NT2/D1 (cell line): Measurements from ENCODE around the gene TMEFF1.

Experiments used
- DNase-seq: peaks from one replicate; pipeline ENCODE4 v3.0.0-alpha.2; 2011; ENCODE audit warnings: low read depth, low spot score
- H3K27me3 ChIP-seq: 2 replicates; pipeline ENCODE4 v1.6.0; 2011; ENCODE audit warnings: mild to moderate bottlenecking; ENCODE audit not compliant: insufficient read length, insufficient read depth
- H3K36me3 ChIP-seq: 2 replicates; pipeline ENCODE4 v1.6.1; 2011; ENCODE audit warnings: mild to moderate bottlenecking, low read length, mixed read lengths; ENCODE audit not compliant: insufficient read depth, insufficient read length
- H3K4me1 ChIP-seq: 2 replicates; pipeline ENCODE4 v1.5.1; 2011; ENCODE audit not compliant: insufficient read depth, insufficient read length
- H3K4me3 ChIP-seq: 2 replicates; pipeline ENCODE4 v1.5.1; 2011; ENCODE audit warnings: low read depth; ENCODE audit not compliant: insufficient read length
- H3K9ac ChIP-seq: 2 replicates; pipeline ENCODE4 v1.6.0; 2011; ENCODE audit warnings: low read depth; ENCODE audit not compliant: insufficient read length
- H3K9me3 ChIP-seq: 2 replicates; pipeline ENCODE4 v1.5.1; 2011; ENCODE audit warnings: mild to moderate bottlenecking, low read length; ENCODE audit not compliant: insufficient read depth
- SUZ12 ChIP-seq: IDR thresholded peaks from 2 replicates; pipeline ENCODE4 v1.6.1; 2011; ENCODE audit not compliant: insufficient read length, insufficient read depth; ENCODE audit errors: extremely low read depth
- YY1 ChIP-seq: IDR thresholded peaks from 2 replicates; pipeline ENCODE4 v1.6.1; 2011; ENCODE audit not compliant: insufficient read length, insufficient read depth
- ZNF274 ChIP-seq: IDR thresholded peaks from 2 replicates; pipeline ENCODE4 v1.6.1; 2011; ENCODE audit warnings: mild to moderate bottlenecking, low read depth, low read length

The TMEFF1 gene

GRCh38 chr9:100575765-100576386, 102.9 kb downstream of the TMEFF1 start:
- Histone ChIP-seq H3K9me3 (no peaks in the 10 kb centered on the region), H3K27me3 (no peaks in the 10 kb centered on the region), H3K36me3 (peaks cover 24% of the 10 kb centered on the region), H3K4me3 (no peak overlapping the region), H3K9ac (no peak overlapping the region), H3K4me1 (no peaks in the 10 kb centered on the region)
- DNase-seq, result no peak
- TF ChIP-seq SUZ12 (no peak), ZNF274 (no peak), YY1 (no peak)

DNA sequence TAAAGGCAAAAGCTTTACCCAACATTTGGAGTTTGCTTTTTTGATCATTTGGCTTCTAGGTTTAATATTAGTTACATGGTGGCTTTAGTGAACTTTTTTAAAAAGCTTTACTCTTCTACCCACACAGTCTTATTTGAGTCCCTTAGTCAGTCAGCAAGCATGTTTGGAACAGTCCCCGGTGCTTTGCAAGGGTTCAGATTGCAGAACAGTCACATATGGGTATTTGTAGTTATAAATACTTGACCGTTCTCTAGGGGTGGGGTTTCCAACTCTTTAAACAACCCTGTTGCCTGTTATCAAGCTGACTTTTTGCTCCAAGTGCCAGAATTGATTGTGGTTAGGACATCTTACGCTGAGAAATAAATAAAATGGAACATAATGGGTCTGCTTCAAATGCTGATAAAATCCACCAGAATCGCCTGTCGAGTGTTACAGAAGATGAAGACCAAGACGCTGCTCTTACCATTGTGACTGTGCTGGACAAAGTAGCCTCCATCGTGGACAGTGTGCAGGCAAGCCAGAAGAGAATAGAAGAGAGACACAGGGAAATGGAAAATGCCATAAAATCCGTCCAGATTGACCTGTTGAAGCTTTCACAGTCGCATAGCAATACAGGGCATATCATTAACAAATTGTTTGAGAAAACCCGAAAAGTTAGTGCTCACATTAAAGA, 105.0 kb downstream of the TMEFF1 start, which contains the start of gene CAVIN4:
Gene CAVIN4, plus strand, starts transcription at position 304 of the 673 bp plus-strand sequence. Its CDS starts 65 bp downstream, at position 369.
- Histone ChIP-seq H3K4me1 (no peaks in the 10 kb centered on the region), H3K4me3 (no peak within 1 kb of the TSS), H3K9ac (no peak within 1 kb of the TSS), H3K9me3 (no peaks in the 10 kb centered on the region), H3K36me3 (peaks cover 23% of the 10 kb centered on the region), H3K27me3 (no peaks in the 10 kb centered on the region)
- DNase-seq, result no peak
- TF ChIP-seq SUZ12 (no peak), YY1 (no peak), ZNF274 (no peak)

DNA sequence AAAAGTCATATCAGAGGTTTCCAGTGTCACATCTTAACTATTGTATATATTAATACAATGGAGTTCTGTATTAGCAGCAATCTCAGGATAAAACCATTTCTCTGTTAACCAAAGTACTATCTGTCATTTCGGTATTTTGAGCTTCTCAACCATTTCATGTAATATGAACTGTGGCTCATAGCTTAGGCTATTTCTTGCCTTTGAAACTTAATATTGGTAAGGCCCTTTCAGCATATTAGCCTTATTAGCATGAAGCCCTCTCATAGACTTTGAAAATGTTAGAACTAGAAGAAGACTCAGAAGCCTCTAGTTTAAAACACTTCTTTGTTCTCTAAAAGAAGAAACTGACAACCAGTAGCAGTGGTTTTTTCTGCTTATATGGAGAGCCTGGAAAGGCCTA, 105.7 kb downstream of the TMEFF1 start:
- Histone ChIP-seq H3K9me3 (no peaks in the 10 kb centered on the region), H3K4me3 (no peak overlapping the region), H3K27me3 (no peaks in the 10 kb centered on the region), H3K4me1 (no peaks in the 10 kb centered on the region), H3K36me3 (peaks cover 24% of the 10 kb centered on the region), H3K9ac (no peak overlapping the region)
- no peak for DNase-seq
- TF ChIP-seq ZNF274 (no peak), SUZ12 (no peak), YY1 (no peak)

GRCh38 chr9:100579665-100580064, 106.7 kb downstream of the TMEFF1 start:
- no peak overlapping the region for H3K9ac ChIP-seq
- no peak for DNase-seq
- no peaks in the 10 kb centered on the region for H3K27me3 ChIP-seq
- H3K36me3 ChIP-seq, result peaks cover 19% of the 10 kb centered on the region
- no peak overlapping the region for H3K4me3 ChIP-seq
- H3K4me1 ChIP-seq, result no peaks in the 10 kb centered on the region
- H3K9me3 ChIP-seq, result no peaks in the 10 kb centered on the region
- no peak for TF ChIP-seq ZNF274
- no peak for TF ChIP-seq YY1
- TF ChIP-seq SUZ12, result no peak

GRCh38 chr9:100580257-100580656, 107.3 kb downstream of the TMEFF1 start:
- Histone ChIP-seq H3K36me3 (peaks cover 17% of the 10 kb centered on the region), H3K9me3 (no peaks in the 10 kb centered on the region), H3K27me3 (no peaks in the 10 kb centered on the region), H3K9ac (no peak overlapping the region), H3K4me1 (no peaks in the 10 kb centered on the region), H3K4me3 (no peak overlapping the region)
- TF ChIP-seq ZNF274 (no peak), SUZ12 (no peak), YY1 (no peak)
- DNase-seq, result no peak

DNA sequence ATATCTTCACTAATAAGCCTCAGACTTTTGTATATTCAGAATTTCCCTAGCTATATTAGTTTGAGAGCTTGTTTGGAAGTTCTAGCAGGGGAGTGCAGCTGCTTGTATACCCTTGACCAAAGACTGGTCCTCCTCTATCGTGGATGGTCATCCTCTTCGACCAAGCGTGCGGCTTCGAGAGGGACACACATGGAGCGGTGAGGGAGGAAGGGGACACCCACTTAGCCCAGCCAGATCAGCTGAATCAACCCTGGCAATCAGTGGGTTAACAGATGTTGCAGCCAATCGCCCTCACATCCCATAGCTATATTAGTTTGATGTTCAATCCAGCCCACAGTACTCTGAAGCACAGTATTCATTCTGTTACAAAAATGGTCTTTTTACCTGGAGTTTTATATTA, 108.1 kb downstream of the TMEFF1 start:
- TF ChIP-seq SUZ12 (no peak), ZNF274 (no peak), YY1 (no peak)
- Histone ChIP-seq H3K36me3 (peaks cover 21% of the 10 kb centered on the region), H3K27me3 (no peaks in the 10 kb centered on the region), H3K4me3 (no peak overlapping the region), H3K4me1 (no peaks in the 10 kb centered on the region), H3K9ac (no peak overlapping the region), H3K9me3 (no peaks in the 10 kb centered on the region)
- DNase-seq, result no peak

GRCh38 chr9:100581661-100582060, 108.7 kb downstream of the TMEFF1 start:
- H3K27me3 ChIP-seq, result no peaks in the 10 kb centered on the region
- no peaks in the 10 kb centered on the region for H3K9me3 ChIP-seq
- DNase-seq, result no peak
- peaks cover 24% of the 10 kb centered on the region for H3K36me3 ChIP-seq
- TF ChIP-seq YY1 (no peak), ZNF274 (no peak), SUZ12 (no peak)
- H3K9ac ChIP-seq, result no peak overlapping the region
- H3K4me3 ChIP-seq, result no peak overlapping the region
- no peaks in the 10 kb centered on the region for H3K4me1 ChIP-seq
